ENCODE measurements around the gene CDH8.

DNA sequence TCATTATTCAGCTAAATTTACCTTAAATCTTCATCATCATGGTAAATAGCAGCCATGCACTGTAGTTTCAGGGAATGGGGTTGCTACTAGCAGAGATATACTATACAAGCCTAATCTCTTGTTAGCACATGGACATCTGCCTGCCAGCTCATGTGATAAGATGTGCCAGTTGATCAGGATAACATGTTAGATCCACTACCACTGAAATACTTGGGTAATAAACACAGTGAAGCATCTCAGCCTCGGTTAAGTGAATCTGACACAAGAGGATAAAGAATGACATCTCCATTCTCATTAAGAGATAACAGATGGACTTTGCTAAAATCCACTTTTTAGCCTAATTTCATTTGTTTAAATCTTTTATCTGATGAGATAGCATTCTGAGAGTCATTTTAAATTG lies 256.1 kb downstream of the CDH8 start:
- TF ChIP-seq CTCF (conservative IDR thresholded peaks at IDR 0.05), result no peak
- no peak for TF ChIP-seq EZH2 (IDR thresholded peaks at IDR 0.05; ENCODE audit: low read depth)
